GM12878 (cell line): ENCODE measurements around the gene CLDN9. TPM values are rescaled to one million over a fixed set of nuclear protein-coding genes. Genes with fewer than 3 reads are reported as not detected.

ENCODE experiments used
- CBX3 ChIP-seq: fragments of 200-600 bp; sonication (generic); IDR thresholded peaks from 2 replicates; pipeline ENCODE4 v1.6.1; 2016; ENCODE audit warnings: low read depth, borderline replicate concordance
- CEBPB ChIP-seq, 2 experiments: fragments of 150-350 bp in 1 of 2; IDR thresholded peaks; 2 replicates each; pipeline ENCODE4 v1.6.1; 2012 to 2014; ENCODE audit warnings: low read depth in 2 of 2, low read length in 2 of 2, borderline replicate concordance in 1 of 2, inconsistent platforms in 1 of 2
- DPF2 ChIP-seq: fragments of 450-650 bp; IDR thresholded peaks from 2 replicates; pipeline ENCODE4 v1.6.1; 2017; ENCODE audit warnings: mild to moderate bottlenecking
- EED ChIP-seq: sonication (generic); IDR thresholded peaks from 2 replicates; pipeline ENCODE4 v1.6.1; 2016; ENCODE audit warnings: antibody characterized with exemption, low read depth
- IKZF1 ChIP-seq: fragments of 450-650 bp; conservative IDR thresholded peaks from 2 replicates; pipeline ENCODE4 v1.6.1; 2017; ENCODE audit warnings: antibody characterized with exemption, mild to moderate bottlenecking
- IKZF2 ChIP-seq, 2 experiments: fragments of 450-650 bp; IDR thresholded peaks; 2 replicates each; pipeline ENCODE4 v1.6.1; 2017; ENCODE audit warnings: mild to moderate bottlenecking in 2 of 2, moderate library complexity in 2 of 2
- LARP7 ChIP-seq: fragments of 450-650 bp; IDR thresholded peaks from 2 replicates; pipeline ENCODE4 v1.6.1; 2017; ENCODE audit warnings: mild to moderate bottlenecking
- MEF2B ChIP-seq: fragments of 450-650 bp; IDR thresholded peaks from 2 replicates; pipeline ENCODE4 v1.6.1; 2018; ENCODE audit warnings: mild to moderate bottlenecking, moderate library complexity; ENCODE audit not compliant: partially characterized antibody, poor library complexity, severe bottlenecking
- NR2F1 ChIP-seq: fragments of 450-650 bp; conservative IDR thresholded peaks from 2 replicates; pipeline ENCODE4 v1.6.1; 2017; ENCODE audit warnings: mild to moderate bottlenecking
- POU2F2 ChIP-seq: IDR thresholded peaks from 3 replicates; pipeline ENCODE4 v1.6.1; 2011; ENCODE audit warnings: low read depth, mild to moderate bottlenecking, low read length, borderline replicate concordance
- SMARCA5 ChIP-seq: fragments of 450-650 bp; IDR thresholded peaks from 2 replicates; pipeline ENCODE4 v1.6.1; 2017; ENCODE audit warnings: mild to moderate bottlenecking
- SRF ChIP-seq, 2 experiments: IDR thresholded peaks; 2 replicates each; pipeline ENCODE4 v1.6.1; 2011; ENCODE audit warnings: low read depth in 2 of 2, low read length in 2 of 2, mild to moderate bottlenecking in 1 of 2, moderate library complexity in 1 of 2
- STAT1 ChIP-seq: fragments of 450-650 bp; conservative IDR thresholded peaks from 2 replicates; pipeline ENCODE4 v1.6.1; 2014; ENCODE audit warnings: antibody characterized with exemption, mild to moderate bottlenecking
- STAT3 ChIP-seq: IDR thresholded peaks from 2 replicates; pipeline ENCODE4 v1.6.1; 2011; ENCODE audit warnings: low read depth, low read length, improper control_type of control experiment
- ZBED1 ChIP-seq: IDR thresholded peaks from 2 replicates; pipeline ENCODE4 v1.6.1; 2016; ENCODE audit warnings: borderline replicate concordance
- ZNF24 ChIP-seq: fragments of 450-650 bp; IDR thresholded peaks from 2 replicates; pipeline ENCODE4 v1.6.1; 2017; ENCODE audit warnings: antibody characterized with exemption, mild to moderate bottlenecking
- ZSCAN29 ChIP-seq: fragments of 450-650 bp; IDR thresholded peaks from 2 replicates; pipeline ENCODE4 v1.6.1; 2017; ENCODE audit warnings: mild to moderate bottlenecking, moderate library complexity
- polyA plus RNA-seq, 11 experiments: library from polyadenylated mRNA; depleted of rRNA in 4 of 11; unstranded in 6 of 11; stranded (reverse) in 5 of 11; fragments of >200 nt; fragmentation: Nextera tagmentation in 4 of 11; fragmentation: Illumina TruSeq in 1 of 11; extraction: Ambion mirVana in 4 of 11; extraction: Trizol in 1 of 11; gene quantifications; 1 replicate in 1 of 11; 2 replicates in 10 of 11; pipeline versions ENCODE4 v1.2.1 to v1.2.3, GENCODE V29; 2011 to 2016; ENCODE audit warnings: inconsistent platforms in 2 of 11, missing spikeins in 2 of 11, low read depth in 1 of 11
- total RNA-seq, 4 experiments: library from RNA; depleted of rRNA in 3 of 4; stranded (reverse); fragments of >200 nt in 3 of 4; fragmentation: Illumina TruSeq in 1 of 4; extraction: Trizol in 1 of 4; gene quantifications; 2 replicates each; pipeline versions ENCODE4 v1.2.1 to v1.2.3, GENCODE V29; 2013 to 2021
- TF ChIP-seq, protein P1 (sequence below): fragments of 450-650 bp; IDR thresholded peaks from 2 replicates; pipeline ENCODE4 v1.6.1; 2018; ENCODE audit warnings: borderline replicate concordance, mild to moderate bottlenecking; ENCODE audit not compliant: partially characterized antibody
- TF ChIP-seq, protein P2 (sequence below): fragments of 450-650 bp; IDR thresholded peaks from 2 replicates; pipeline ENCODE4 v1.6.1; 2016; ENCODE audit warnings: mild to moderate bottlenecking, moderate library complexity, borderline replicate concordance
- TF ChIP-seq, protein P3 (sequence below): fragments of 450-650 bp; formaldehyde crosslinking; IDR thresholded peaks from 2 replicates; pipeline ENCODE4 v1.4.0; 2022; ENCODE audit warnings: mild to moderate bottlenecking, moderate library complexity
- TF ChIP-seq, protein P4 (sequence below): IDR thresholded peaks from 2 replicates; pipeline ENCODE4 v1.6.1; 2011; ENCODE audit warnings: borderline replicate concordance, low read depth, mild to moderate bottlenecking, moderate library complexity, mixed read lengths, low read length; ENCODE audit not compliant: insufficient read depth; ENCODE audit errors: extremely low read length

The CLDN9 gene
- total and polyA plus RNA-seq, 10 of the 15 experiments (the other 5 are each of a cell fraction or from before 2014, with no cell fraction given) = not detected

DNA sequence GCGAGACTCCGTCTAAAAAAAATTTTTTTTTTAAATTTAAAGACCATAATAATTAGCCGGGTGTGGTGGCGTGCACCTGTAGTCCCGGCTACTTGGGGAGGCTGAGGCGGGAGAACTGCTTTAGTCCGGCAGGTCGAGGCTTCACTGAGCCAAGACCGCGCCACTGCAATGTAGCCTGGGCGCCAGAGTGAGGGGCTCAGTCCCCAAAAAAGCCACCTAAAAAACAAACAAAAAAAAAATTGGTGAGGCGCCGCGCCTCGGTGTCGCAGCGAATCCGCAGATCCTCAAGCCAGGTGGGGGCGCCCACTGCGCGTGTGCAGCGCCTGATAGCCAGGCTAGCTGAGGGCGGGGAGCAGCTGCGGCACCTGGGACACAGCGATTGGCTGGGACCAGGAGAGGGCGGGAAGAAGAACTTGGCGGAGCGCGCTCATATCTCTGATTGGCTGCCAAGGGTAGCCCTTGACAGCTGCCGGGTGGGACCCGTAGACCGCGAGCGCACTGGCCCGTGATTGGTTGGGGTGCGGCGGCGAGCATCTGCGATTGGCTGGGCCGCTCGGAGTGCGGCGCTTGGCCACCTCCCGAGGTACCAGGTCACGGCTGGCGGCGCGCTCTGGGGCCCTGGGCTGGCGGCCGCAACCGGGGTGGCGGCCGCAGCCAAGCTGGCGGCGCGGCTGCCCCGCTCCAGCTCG, 9.0 kb upstream of the CLDN9 start (continued):
- TF ChIP-seq DPF2 (peak; percentile 72), LARP7 (no peak), NR2F1 (peak; percentile 67; the same call in 1 of the 2 replicates), CEBPB (IDR thresholded peaks at IDR 0.05; ENCODE audit: borderline replicate concordance in 1 of 2, low read depth in 2 of 2, low read length in 2 of 2) (no peak), SRF (IDR thresholded peaks at IDR 0.05; ENCODE audit: low read depth in 2 of 2, low read length in 2 of 2) (no peak), ZBED1 (no peak), CBX3 (no peak), EED (no peak), POU2F2 (peak; percentile 24; the same call in 1 of the 3 replicates), IKZF2 (IDR thresholded peaks at IDR 0.05) (no peak), IKZF1 (peak; percentile 36; the same call in 1 of the 2 replicates), ZSCAN29 (no peak), MEF2B (no peak), STAT1 (no peak), STAT3 (no peak), SMARCA5 (no peak), ZNF24 (no peak)
- TF ChIP-seq, protein P1, sequence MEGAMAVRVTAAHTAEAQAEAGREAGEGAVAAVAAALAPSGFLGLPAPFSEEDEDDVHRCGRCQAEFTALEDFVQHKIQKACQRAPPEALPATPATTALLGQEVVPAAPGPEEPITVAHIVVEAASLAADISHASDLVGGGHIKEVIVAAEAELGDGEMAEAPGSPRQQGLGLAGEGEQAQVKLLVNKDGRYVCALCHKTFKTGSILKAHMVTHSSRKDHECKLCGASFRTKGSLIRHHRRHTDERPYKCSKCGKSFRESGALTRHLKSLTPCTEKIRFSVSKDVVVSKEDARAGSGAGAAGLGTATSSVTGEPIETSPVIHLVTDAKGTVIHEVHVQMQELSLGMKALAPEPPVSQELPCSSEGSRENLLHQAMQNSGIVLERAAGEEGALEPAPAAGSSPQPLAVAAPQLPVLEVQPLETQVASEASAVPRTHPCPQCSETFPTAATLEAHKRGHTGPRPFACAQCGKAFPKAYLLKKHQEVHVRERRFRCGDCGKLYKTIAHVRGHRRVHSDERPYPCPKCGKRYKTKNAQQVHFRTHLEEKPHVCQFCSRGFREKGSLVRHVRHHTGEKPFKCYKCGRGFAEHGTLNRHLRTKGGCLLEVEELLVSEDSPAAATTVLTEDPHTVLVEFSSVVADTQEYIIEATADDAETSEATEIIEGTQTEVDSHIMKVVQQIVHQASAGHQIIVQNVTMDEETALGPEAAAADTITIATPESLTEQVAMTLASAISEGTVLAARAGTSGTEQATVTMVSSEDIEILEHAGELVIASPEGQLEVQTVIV = no peak
- TF ChIP-seq, protein P2, sequence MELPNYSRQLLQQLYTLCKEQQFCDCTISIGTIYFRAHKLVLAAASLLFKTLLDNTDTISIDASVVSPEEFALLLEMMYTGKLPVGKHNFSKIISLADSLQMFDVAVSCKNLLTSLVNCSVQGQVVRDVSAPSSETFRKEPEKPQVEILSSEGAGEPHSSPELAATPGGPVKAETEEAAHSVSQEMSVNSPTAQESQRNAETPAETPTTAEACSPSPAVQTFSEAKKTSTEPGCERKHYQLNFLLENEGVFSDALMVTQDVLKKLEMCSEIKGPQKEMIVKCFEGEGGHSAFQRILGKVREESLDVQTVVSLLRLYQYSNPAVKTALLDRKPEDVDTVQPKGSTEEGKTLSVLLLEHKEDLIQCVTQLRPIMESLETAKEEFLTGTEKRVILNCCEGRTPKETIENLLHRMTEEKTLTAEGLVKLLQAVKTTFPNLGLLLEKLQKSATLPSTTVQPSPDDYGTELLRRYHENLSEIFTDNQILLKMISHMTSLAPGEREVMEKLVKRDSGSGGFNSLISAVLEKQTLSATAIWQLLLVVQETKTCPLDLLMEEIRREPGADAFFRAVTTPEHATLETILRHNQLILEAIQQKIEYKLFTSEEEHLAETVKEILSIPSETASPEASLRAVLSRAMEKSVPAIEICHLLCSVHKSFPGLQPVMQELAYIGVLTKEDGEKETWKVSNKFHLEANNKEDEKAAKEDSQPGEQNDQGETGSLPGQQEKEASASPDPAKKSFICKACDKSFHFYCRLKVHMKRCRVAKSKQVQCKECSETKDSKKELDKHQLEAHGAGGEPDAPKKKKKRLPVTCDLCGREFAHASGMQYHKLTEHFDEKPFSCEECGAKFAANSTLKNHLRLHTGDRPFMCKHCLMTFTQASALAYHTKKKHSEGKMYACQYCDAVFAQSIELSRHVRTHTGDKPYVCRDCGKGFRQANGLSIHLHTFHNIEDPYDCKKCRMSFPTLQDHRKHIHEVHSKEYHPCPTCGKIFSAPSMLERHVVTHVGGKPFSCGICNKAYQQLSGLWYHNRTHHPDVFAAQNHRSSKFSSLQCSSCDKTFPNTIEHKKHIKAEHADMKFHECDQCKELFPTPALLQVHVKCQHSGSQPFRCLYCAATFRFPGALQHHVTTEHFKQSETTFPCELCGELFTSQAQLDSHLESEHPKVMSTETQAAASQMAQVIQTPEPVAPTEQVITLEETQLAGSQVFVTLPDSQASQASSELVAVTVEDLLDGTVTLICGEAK = no peak; the same call in 1 of the 2 replicates
- TF ChIP-seq, protein P3, sequence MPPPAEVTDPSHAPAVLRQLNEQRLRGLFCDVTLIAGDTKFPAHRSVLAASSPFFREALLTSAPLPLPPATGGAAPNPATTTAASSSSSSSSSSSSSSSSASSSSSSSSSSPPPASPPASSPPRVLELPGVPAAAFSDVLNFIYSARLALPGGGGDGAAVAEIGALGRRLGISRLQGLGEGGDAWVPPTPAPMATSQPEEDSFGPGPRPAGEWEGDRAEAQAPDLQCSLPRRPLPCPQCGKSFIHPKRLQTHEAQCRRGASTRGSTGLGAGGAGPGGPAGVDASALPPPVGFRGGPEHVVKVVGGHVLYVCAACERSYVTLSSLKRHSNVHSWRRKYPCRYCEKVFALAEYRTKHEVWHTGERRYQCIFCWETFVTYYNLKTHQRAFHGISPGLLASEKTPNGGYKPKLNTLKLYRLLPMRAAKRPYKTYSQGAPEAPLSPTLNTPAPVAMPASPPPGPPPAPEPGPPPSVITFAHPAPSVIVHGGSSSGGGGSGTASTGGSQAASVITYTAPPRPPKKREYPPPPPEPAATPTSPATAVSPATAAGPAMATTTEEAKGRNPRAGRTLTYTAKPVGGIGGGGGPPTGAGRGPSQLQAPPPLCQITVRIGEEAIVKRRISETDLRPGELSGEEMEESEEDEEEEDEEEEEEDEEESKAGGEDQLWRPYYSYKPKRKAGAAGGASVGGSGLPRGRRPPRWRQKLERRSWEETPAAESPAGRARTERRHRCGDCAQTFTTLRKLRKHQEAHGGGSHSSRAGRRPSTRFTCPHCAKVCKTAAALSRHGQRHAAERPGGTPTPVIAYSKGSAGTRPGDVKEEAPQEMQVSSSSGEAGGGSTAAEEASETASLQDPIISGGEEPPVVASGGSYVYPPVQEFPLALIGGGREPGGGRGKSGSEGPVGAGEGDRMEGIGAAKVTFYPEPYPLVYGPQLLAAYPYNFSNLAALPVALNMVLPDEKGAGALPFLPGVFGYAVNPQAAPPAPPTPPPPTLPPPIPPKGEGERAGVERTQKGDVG (CRISPR knock-in tag) = no peak
- TF ChIP-seq, protein P4, sequence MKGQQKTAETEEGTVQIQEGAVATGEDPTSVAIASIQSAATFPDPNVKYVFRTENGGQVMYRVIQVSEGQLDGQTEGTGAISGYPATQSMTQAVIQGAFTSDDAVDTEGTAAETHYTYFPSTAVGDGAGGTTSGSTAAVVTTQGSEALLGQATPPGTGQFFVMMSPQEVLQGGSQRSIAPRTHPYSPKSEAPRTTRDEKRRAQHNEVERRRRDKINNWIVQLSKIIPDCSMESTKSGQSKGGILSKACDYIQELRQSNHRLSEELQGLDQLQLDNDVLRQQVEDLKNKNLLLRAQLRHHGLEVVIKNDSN = no peak
